HS-27A (cell line): ENCODE data around the gene NUDT22.

ENCODE experiments used
- DNase-seq: peaks from one replicate; pipeline ENCODE4 v3.0.0-alpha.2; 2012; ENCODE audit warnings: low read depth, missing footprints

The NUDT22 gene

DNA sequence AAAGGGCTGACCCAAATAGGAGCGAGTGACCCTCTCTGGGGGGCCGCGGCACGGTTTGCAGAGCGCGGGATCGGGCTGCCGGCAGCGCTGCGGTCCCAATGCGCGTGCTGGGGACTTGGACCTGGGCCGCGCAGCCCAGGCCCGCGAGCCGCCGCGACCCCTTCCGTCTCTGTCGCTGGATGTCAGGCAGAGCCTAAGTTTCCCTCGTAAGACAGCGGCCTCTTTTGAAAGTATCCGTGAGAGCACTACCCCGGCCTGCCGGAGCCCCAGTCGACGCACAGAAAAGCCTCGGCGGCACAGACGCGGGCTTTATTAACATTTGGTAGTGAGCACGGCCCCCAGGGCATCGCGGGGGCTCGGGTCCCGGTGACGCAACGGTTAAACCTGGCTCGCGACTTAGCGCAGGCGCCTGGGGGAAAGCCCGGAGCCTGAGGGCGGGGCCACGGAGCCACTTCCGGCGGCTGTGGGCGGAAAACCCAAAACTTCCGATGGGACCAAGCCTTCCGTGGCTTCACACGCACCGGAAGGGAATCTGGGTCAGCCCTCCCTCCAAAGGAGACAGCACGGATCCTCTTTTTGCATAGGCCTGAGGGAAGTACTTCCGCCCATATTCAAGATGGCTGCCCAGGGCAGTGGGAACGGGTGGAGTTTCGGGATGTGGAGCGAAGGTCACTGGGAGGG lies 43.6 kb downstream of the NUDT22 start:
- peak; percentile 99 for DNase-seq

- DNase-seq, result no peak
Measured at GRCh38 chr11:64275031-64275800, 49.1 kb downstream of the NUDT22 start.

DNA sequence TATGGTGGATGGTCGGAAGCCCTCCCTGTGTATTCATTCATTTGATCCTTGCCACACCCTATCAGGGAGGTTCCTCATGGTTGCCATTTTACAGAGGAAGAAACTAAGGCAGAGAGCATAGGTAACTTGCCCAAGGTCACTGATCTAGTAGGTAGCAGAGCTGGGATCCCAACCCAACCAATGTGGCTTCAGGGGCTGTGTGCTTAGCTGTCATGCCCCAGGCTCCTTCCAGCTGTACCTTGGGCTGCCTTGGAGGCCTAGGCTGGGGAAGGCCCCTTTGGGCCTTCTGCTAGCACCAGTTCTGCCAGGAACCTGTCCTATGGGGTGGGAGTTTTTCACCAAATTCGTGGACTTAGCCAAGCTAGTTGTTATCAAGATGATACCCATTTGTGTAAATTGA lies 49.8 kb downstream of the NUDT22 start:
- no peak for DNase-seq

DNA sequence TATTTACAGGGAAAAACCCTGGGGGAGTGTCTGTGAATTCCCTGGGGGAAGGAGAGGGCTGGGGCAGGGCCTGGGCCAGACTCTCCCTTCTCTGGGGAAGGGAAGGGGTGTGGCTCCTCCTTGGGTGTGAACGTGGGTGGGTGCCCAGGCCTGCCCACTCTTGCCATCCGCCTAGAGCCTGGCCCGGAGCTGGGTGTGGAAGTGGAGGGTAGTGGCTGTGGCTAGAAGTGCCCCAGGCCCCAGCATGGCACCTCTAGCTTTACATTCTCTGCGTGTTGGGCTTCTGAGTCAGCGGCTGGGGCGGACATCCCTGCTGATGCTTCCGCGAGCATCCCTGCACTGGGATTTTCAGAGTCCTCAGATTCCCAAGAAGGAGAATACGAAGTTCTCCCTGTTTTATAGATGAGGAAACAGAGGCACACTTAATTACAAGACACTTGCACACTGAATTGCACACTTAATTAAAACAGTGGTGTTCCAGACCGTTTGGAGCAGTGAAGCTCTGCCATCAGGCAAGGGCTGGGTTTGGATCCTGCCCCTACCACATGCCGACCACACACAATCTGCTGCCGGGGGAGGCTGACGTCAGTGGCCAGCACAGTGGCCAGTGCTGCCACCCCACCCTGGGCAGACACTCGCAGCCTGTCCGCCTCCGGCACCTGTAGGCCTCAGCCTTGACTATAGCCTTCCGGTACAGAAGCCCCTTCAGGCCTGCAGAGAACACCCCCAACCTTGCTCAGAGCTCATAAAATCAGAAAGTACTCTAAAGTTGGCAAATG lies 50.8 kb downstream of the NUDT22 start:
- no peak for DNase-seq

- no peak for DNase-seq
Measured at GRCh38 chr11:64278576-64279190, 52.6 kb downstream of the NUDT22 start.
